Transverse colon (tissue), 4 donors: ENCODE measurements around the gene RIOX2. TPM values are rescaled to one million over a fixed set of nuclear protein-coding genes. Genes with fewer than 3 reads are reported as not detected.
A peak's percentile ranks its signal among the peaks of the same experiment; 100 is the strongest.

ENCODE experiments used
- DNase-seq: peaks from one replicate; pipeline ENCODE4 v3.0.0-alpha.2; 2019
- H3K27ac ChIP-seq, 4 donors: fragments of 200-600 bp; sonication (generic); 2 replicates each; pipeline ENCODE4 v1.5.1; 2016 to 2018; ENCODE audit warnings: inconsistent platforms in 4 of 4
- H3K27me3 ChIP-seq: fragments of 200-600 bp; sonication (generic); 2 replicates; pipeline ENCODE4 v1.5.1; 2017; ENCODE audit warnings: inconsistent platforms
- H3K36me3 ChIP-seq, 4 donors: fragments of 200-600 bp; sonication (generic); 2 replicates each; pipeline ENCODE4 v1.5.1; 2017 to 2019; ENCODE audit warnings: inconsistent platforms in 4 of 4
- H3K4me1 ChIP-seq, 4 donors: fragments of 200-600 bp; sonication (generic); 2 replicates each; pipeline ENCODE4 v1.5.1; 2017 to 2020; ENCODE audit warnings: inconsistent platforms in 4 of 4
- H3K4me3 ChIP-seq, 4 donors: fragments of 200-600 bp; sonication (generic); 1 replicate in 1 of 4; 2 replicates in 3 of 4; pipeline versions ENCODE4 v1.5.1 to v1.6.1; 2017 to 2019; ENCODE audit warnings: inconsistent platforms in 4 of 4
- H3K9me3 ChIP-seq, 2 donors: fragments of 200-600 bp; sonication (generic); 2 replicates each; pipeline ENCODE4 v1.5.1; 2017 to 2019; ENCODE audit warnings: inconsistent platforms in 2 of 2
- EP300 ChIP-seq: sonication (generic); formaldehyde crosslinking; IDR thresholded peaks from one replicate; pipeline ENCODE4 v1.6.1; 2017; ENCODE audit warnings: antibody characterized with exemption, low read depth
- POLR2A ChIP-seq: fragments of 450-650 bp; IDR thresholded peaks from one replicate; pipeline ENCODE4 v1.6.1; 2016; ENCODE audit warnings: antibody characterized with exemption, mild to moderate bottlenecking, moderate library complexity
- POLR2AphosphoS5 ChIP-seq, 3 donors: sonication (generic); formaldehyde crosslinking; IDR thresholded peaks; one replicate each; pipeline ENCODE4 v1.6.1; 2016; ENCODE audit warnings: antibody characterized with exemption in 3 of 3
- WGBS, 2 donors: methylation state at CpG; one replicate each; pipeline ENCODE4 v1.1.5; 2018; ENCODE audit warnings: low coverage in 1 of 2; 5-methylcytosine and 5-hydroxymethylcytosine counted together
- in situ Hi-C, 4 donors: fragments of 200-750 bp; cut with MboI; loops; one replicate each; pipeline versions ENCODE4 v1.15.0 to v1.15.1; 2017; ENCODE audit warnings: low sequenced_read_pairs in 3 of 4, low pct_ligation_motif_present in 1 of 4, low pct_unique_long_range_greater_than_20kb in 1 of 4
- intact Hi-C: fragments of 100-400 bp; cut with DNase I; formaldehyde crosslinking; loops from one replicate; pipeline ENCODE4 v1.15.1; 2023; ENCODE audit warnings: low total_unique reads
- total RNA-seq, 4 donors: library from RNA; depleted of rRNA; stranded (reverse); fragments of >200 nt; gene quantifications; one replicate each; pipeline ENCODE4 v1.1.0, GENCODE V29; 2016
- TF ChIP-seq, protein P1 (sequence below), 5 experiments: fragments of 200-600 bp in 3 of 5; fragments of 450-650 bp in 2 of 5; sonication (generic) in 3 of 5; IDR thresholded peaks; 1 replicate in 2 of 5; 2 replicates in 3 of 5; pipeline ENCODE4 v1.5.1; 2016 to 2017; ENCODE audit warnings: antibody characterized with exemption in 5 of 5, inconsistent platforms in 3 of 5, mild to moderate bottlenecking in 2 of 5, moderate library complexity in 1 of 5

Gene RIOX2
- 10 to 100 TPM in 2 of 4 donors, 1 to 10 TPM in 2; 7.5 to 20.5 (median 13.3) TPM for total RNA-seq

DNA sequence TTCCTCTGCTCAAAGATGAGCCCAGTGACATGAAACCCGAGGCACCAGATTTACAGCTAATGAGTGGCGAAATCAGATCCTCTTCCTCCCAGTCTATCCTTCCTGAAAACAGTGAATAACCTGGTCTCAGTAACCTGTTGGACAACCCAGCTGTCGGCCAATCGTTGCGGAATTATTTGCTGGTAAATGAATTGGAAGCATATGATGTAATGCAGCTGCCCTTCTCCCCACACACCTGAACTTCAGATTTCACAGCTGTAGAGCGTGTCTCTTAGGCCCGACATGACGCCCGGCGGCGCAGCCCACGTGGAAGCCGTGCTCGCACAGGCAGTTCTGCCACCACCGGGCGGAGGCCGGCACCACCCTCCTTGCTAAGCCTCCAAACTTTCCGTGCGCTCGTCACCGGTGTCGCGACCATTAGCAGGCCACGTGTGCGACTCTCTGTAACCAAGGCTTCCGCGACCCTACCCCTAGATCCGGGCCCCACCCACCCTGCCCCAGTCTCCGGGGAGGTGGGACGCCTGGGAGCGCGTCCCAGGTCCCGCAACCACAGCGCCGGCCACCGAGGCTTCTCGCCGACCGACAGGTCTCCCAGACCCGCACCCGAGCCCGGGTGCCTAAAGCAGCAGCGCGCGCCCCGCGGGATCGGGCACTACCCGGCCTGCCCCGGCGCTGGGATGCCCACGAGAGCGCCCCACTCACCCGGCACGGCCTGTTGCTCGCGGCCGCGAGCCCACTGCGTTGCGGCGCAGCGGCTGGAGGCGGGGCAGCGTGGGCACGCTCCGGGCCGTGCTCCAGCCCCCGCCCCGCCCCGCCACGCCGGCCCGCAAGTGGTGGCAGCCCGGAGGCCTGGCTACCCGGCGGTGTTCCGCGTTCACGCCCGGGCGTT is at the start of gene RIOX2:
Gene RIOX2 (minus strand): TSS at position 753 of the 889 bp plus-strand sequence. CDS start 4,838 bp downstream, outside the sequence.
- TF ChIP-seq POLR2A: no peak
- TF ChIP-seq, protein P1, sequence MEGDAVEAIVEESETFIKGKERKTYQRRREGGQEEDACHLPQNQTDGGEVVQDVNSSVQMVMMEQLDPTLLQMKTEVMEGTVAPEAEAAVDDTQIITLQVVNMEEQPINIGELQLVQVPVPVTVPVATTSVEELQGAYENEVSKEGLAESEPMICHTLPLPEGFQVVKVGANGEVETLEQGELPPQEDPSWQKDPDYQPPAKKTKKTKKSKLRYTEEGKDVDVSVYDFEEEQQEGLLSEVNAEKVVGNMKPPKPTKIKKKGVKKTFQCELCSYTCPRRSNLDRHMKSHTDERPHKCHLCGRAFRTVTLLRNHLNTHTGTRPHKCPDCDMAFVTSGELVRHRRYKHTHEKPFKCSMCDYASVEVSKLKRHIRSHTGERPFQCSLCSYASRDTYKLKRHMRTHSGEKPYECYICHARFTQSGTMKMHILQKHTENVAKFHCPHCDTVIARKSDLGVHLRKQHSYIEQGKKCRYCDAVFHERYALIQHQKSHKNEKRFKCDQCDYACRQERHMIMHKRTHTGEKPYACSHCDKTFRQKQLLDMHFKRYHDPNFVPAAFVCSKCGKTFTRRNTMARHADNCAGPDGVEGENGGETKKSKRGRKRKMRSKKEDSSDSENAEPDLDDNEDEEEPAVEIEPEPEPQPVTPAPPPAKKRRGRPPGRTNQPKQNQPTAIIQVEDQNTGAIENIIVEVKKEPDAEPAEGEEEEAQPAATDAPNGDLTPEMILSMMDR (IDR thresholded peaks at IDR 0.05): peak in 1 of 5 experiments; percentile 16
- TF ChIP-seq EP300: no peak
- peak; percentile 38 to 65 (median 51) for TF ChIP-seq POLR2AphosphoS5 (IDR thresholded peaks at IDR 0.05)
- 2% methylated on average over 75 of the region's 82 CpGs; no CpG with 5 or more reads in 1 of the 2 donors for WGBS, 2 donors
- no peaks in the 10 kb centered on the region for H3K9me3 ChIP-seq
- H3K4me3 ChIP-seq: peak within 1 kb of the TSS; percentile 72 to 87 (median 84)
- H3K36me3 ChIP-seq: no peaks in the 10 kb centered on the region
- peaks cover 4 to 29% (median 15%) of the 10 kb centered on the region in 4 donors for H3K4me1 ChIP-seq
- peak; percentile 84 for DNase-seq
- in situ Hi-C loops: no loop called here
- intact Hi-C loops: loop anchor here (5.0 kb wide), 1 partner anchor 180 kb away; no protein-coding TSS in a partner anchor
- no peaks in the 10 kb centered on the region for H3K27me3 ChIP-seq
- H3K27ac ChIP-seq: peak within 1 kb of the TSS; percentile 86 to 95 (median 92)

DNA sequence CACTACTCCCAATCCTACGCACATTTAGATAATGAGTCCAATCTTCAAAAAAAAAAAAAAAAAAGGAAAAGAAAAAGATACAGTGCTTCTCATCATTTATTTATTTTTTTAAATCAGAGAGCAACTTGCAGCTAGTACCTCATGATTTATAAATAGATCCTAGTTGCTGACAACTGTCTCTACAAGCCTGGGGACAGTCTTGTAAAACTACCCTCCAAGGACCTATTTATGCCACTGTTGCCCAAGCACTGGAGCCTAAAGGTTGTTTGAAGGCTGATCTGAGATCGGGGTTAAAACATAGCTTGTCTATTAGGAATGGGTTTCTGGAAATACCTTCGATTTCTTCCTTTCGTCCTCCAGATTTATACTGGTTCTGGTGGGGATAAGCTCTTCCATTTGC is 48.2 kb upstream of the RIOX2 start:
- no peak for DNase-seq
- Histone ChIP-seq H3K4me3 (no peak overlapping the region), H3K9me3 (no peaks in the 10 kb centered on the region), H3K27ac (no peak overlapping the region), H3K4me1 (peaks cover 0 to 9% (median 6%) of the 10 kb centered on the region in 4 donors), H3K36me3 (no peaks in the 10 kb centered on the region), H3K27me3 (no peaks in the 10 kb centered on the region)
- 90 to 100% methylated on average over 1 to 4 of the region's 4 CpGs for WGBS, 2 donors
- intact Hi-C loops: no loop called here
- in situ Hi-C loops: loop anchor here in 3 of 4 donors (5.0 to 10.0 kb wide), 2 partner anchors 226 to 228 kb away; no protein-coding TSS in a partner anchor
- TF ChIP-seq EP300 (no peak), POLR2AphosphoS5 (IDR thresholded peaks at IDR 0.05) (no peak), POLR2A (no peak)
- TF ChIP-seq, protein P1 (IDR thresholded peaks at IDR 0.05): no peak

DNA sequence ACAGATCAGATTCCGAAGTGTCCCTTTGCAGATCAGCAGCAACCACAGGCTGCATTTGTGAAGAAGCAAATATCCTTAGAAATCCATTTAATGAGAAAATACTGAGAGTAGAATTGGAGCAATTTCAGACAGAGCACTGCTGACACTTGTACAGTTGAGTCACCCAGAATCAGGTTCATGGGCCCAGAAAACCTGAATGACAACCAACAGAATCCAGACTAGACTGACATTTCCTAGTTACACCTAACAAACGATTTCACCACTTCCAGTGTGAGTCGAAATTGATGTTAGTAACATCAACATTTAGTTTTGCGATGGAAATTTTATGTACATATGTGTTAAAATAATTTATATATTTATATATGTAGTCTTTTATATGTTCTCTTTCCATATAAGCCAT is 46.1 kb upstream of the RIOX2 start:
- H3K4me3 ChIP-seq: no peak overlapping the region

DNA sequence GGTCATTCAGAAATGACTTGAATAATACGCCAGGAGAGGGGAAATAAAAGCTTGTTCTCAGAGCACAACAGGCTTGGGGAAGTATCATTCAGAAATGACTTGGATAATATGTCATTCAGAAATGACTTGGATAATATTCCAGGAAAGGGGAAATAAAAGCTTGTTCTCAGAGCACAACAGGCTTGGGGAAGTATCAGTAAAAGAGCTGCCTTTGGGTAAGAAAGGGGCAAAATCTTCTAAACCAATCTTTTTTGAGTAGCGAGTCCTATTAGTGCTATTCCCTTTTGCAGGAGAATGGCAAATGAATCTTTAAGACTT is 42.0 kb upstream of the RIOX2 start:
- Histone ChIP-seq H3K4me1 (peaks cover 4 to 7% (median 4%) of the 10 kb centered on the region in 4 donors), H3K36me3 (no peaks in the 10 kb centered on the region), H3K9me3 (no peaks in the 10 kb centered on the region), H3K27ac (peak overlapping the region in 2 of 4 donors; percentile 13 to 51), H3K4me3 (no peak overlapping the region), H3K27me3 (no peaks in the 10 kb centered on the region)
- 69 to 83% methylated on average over 2 of the region's 2 CpGs for WGBS, 2 donors
- in situ Hi-C loops (no loop called here), intact Hi-C loops (no loop called here)
- DNase-seq: no peak
- TF ChIP-seq POLR2A (no peak), POLR2AphosphoS5 (IDR thresholded peaks at IDR 0.05) (no peak), EP300 (no peak)
- TF ChIP-seq, protein P1 (IDR thresholded peaks at IDR 0.05): no peak

More for the DNA sequence above, 46.1 kb upstream of the RIOX2 start:
- in situ Hi-C loops: loop anchor here in 1 of 4 donors (5.0 kb wide), 1 partner anchor 221 kb away; no protein-coding TSS in a partner anchor
- WGBS, 2 donors: 86 to 94% methylated on average over 4 of the region's 4 CpGs
- DNase-seq: no peak
- TF ChIP-seq, protein P1 (IDR thresholded peaks at IDR 0.05): no peak
- no peak for TF ChIP-seq EP300
- TF ChIP-seq POLR2AphosphoS5 (IDR thresholded peaks at IDR 0.05): no peak
- TF ChIP-seq POLR2A: no peak
- Histone ChIP-seq H3K9me3 (no peaks in the 10 kb centered on the region), H3K27ac (no peak overlapping the region), H3K27me3 (no peaks in the 10 kb centered on the region), H3K4me1 (peaks cover 7 to 9% (median 8%) of the 10 kb centered on the region in 4 donors), H3K36me3 (no peaks in the 10 kb centered on the region)
- intact Hi-C loops: no loop called here
